HEK293 (cell line): ENCODE data around the gene TMUB1.

Experiments used
- CTCF ChIA-PET: fragments of 350-600 bp; formaldehyde crosslinking; extraction: SDS; loops from one replicate; lab custom pipeline; 2021; ENCODE audit warnings: antibody characterized with exemption; lab: Yijun Ruan, JAX
- POLR2A ChIA-PET: fragments of 300-600 bp; formaldehyde crosslinking; extraction: SDS; loops from one replicate; lab custom pipeline; 2020; ENCODE audit warnings: antibody characterized with exemption, inconsistent platforms; lab: Yijun Ruan, JAX
- H3K27ac ChIP-seq: fragments of 200-500 bp; sonication (Bioruptor generic); 2 replicates; pipeline ENCODE4 v1.5.1; 2014; ENCODE audit warnings: low read depth, low read length, control low read depth, inconsistent platforms; ENCODE audit errors: extremely low read depth
- H3K36me3 ChIP-seq, 2 experiments: fragments of 200-500 bp in 1 of 2; sonication (Bioruptor generic) in 1 of 2; 1 replicate in 1 of 2; 2 replicates in 1 of 2; pipeline ENCODE4 v1.5.1; 2014 to 2017; ENCODE audit warnings: inconsistent platforms in 2 of 2, low read length in 2 of 2; ENCODE audit not compliant: control insufficient read depth in 2 of 2, insufficient read depth in 1 of 2
- H3K4me1 ChIP-seq: fragments of 200-500 bp; sonication (Bioruptor generic); 2 replicates; pipeline ENCODE4 v1.5.1; 2014; ENCODE audit warnings: mild to moderate bottlenecking, low read length, inconsistent platforms; ENCODE audit not compliant: control insufficient read depth, insufficient read depth
- H3K4me3 ChIP-seq: 2 replicates; pipeline ENCODE4 v1.5.1; 2011; ENCODE audit warnings: low read depth, mild to moderate bottlenecking, control low read depth, low read length, moderate library complexity
- H3K9me3 ChIP-seq: fragments of 200-500 bp; sonication (Bioruptor generic); 2 replicates; pipeline ENCODE4 v1.5.1; 2014; ENCODE audit warnings: low read depth, low read length, inconsistent platforms; ENCODE audit not compliant: control insufficient read depth, insufficient read depth
- KLF10 ChIP-seq: fragments of 450-650 bp; IDR thresholded peaks from 2 replicates; pipeline ENCODE4 v1.5.1; 2018; ENCODE audit warnings: missing biosample characterization, mild to moderate bottlenecking, missing genetic modification characterization
- ZBTB1 ChIP-seq: fragments of 450-650 bp; formaldehyde crosslinking; IDR thresholded peaks from 2 replicates; pipeline ENCODE4 v1.5.1; 2016; ENCODE audit warnings: missing biosample characterization, missing genetic modification characterization
- ZBTB17 ChIP-seq: fragments of 450-650 bp; formaldehyde crosslinking; IDR thresholded peaks from 2 replicates; pipeline ENCODE4 v1.5.1; 2016; ENCODE audit warnings: missing biosample characterization, missing genetic modification characterization
- ZBTB49 ChIP-seq: fragments of 450-650 bp; formaldehyde crosslinking; IDR thresholded peaks from 2 replicates; pipeline ENCODE4 v1.5.1; 2016; ENCODE audit warnings: missing biosample characterization, missing genetic modification characterization, low read depth
- ZFHX2 ChIP-seq: fragments of 450-650 bp; formaldehyde crosslinking; conservative IDR thresholded peaks from 2 replicates; pipeline ENCODE4 v1.5.1; 2016; ENCODE audit warnings: missing biosample characterization, missing genetic modification characterization
- ZNF133 ChIP-seq: fragments of 450-650 bp; formaldehyde crosslinking; IDR thresholded peaks from 2 replicates; pipeline ENCODE4 v1.5.1; 2016; ENCODE audit warnings: missing biosample characterization, missing genetic modification characterization
- ZNF214 ChIP-seq: fragments of 450-650 bp; formaldehyde crosslinking; IDR thresholded peaks from 2 replicates; pipeline ENCODE4 v1.5.1; 2017; ENCODE audit warnings: missing biosample characterization, mild to moderate bottlenecking, missing genetic modification characterization, borderline replicate concordance
- ZNF549 ChIP-seq: fragments of 450-650 bp; IDR thresholded peaks from 2 replicates; pipeline ENCODE4 v1.5.1; 2018; ENCODE audit warnings: missing biosample characterization, missing genetic modification characterization, mild to moderate bottlenecking, inconsistent platforms, moderate library complexity
- TF ChIP-seq, protein P1 (sequence below): fragments of 450-650 bp; formaldehyde crosslinking; IDR thresholded peaks from 2 replicates; pipeline ENCODE4 v1.5.1; 2016; ENCODE audit warnings: missing biosample characterization, missing genetic modification characterization
- TF ChIP-seq, protein P2 (sequence below): fragments of 450-650 bp; IDR thresholded peaks from 2 replicates; pipeline ENCODE4 v1.5.1; 2018; ENCODE audit warnings: missing biosample characterization, mild to moderate bottlenecking, missing genetic modification characterization

TMUB1 gene

GRCh38 chr7:151103973-151104372 is 20.7 kb upstream of the TMUB1 start:
- CTCF ChIA-PET: interaction anchor here (0.6 to 1.5 kb wide), 5 partner anchors 13 to 662 kb away, joined by 3 to 4 read pairs (median 3); partner anchors contain the start of gene GBX1
- Histone ChIP-seq H3K4me1 (no peaks in the 10 kb centered on the region), H3K9me3 (no peaks in the 10 kb centered on the region), H3K27ac (no peak overlapping the region), H3K36me3 (peaks cover 0 to 31% of the 10 kb centered on the region in 2 experiments; a peak in 2 of 3 replicates), H3K4me3 (no peak overlapping the region)
- POLR2A ChIA-PET: no interaction called here
- no peak for TF ChIP-seq ZBTB17
- no peak for TF ChIP-seq KLF10 (tag by site-specific recombination)
- no peak for TF ChIP-seq ZNF214
- TF ChIP-seq ZNF133 (tag by site-specific recombination): no peak
- TF ChIP-seq, protein P1, sequence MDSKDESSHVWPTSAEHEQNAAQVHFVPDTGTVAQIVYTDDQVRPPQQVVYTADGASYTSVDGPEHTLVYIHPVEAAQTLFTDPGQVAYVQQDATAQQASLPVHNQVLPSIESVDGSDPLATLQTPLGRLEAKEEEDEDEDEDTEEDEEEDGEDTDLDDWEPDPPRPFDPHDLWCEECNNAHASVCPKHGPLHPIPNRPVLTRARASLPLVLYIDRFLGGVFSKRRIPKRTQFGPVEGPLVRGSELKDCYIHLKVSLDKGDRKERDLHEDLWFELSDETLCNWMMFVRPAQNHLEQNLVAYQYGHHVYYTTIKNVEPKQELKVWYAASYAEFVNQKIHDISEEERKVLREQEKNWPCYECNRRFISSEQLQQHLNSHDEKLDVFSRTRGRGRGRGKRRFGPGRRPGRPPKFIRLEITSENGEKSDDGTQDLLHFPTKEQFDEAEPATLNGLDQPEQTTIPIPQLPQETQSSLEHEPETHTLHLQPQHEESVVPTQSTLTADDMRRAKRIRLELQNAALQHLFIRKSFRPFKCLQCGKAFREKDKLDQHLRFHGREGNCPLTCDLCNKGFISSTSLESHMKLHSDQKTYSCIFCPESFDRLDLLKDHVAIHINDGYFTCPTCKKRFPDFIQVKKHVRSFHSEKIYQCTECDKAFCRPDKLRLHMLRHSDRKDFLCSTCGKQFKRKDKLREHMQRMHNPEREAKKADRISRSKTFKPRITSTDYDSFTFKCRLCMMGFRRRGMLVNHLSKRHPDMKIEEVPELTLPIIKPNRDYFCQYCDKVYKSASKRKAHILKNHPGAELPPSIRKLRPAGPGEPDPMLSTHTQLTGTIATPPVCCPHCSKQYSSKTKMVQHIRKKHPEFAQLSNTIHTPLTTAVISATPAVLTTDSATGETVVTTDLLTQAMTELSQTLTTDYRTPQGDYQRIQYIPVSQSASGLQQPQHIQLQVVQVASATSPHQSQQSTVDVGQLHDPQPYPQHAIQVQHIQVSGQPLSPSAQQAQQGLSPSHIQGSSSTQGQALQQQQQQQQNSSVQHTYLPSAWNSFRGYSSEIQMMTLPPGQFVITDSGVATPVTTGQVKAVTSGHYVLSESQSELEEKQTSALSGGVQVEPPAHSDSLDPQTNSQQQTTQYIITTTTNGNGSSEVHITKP (tag by site-specific recombination): peak; percentile 62; the same call in 1 of the 2 replicates
- TF ChIP-seq, protein P2, sequence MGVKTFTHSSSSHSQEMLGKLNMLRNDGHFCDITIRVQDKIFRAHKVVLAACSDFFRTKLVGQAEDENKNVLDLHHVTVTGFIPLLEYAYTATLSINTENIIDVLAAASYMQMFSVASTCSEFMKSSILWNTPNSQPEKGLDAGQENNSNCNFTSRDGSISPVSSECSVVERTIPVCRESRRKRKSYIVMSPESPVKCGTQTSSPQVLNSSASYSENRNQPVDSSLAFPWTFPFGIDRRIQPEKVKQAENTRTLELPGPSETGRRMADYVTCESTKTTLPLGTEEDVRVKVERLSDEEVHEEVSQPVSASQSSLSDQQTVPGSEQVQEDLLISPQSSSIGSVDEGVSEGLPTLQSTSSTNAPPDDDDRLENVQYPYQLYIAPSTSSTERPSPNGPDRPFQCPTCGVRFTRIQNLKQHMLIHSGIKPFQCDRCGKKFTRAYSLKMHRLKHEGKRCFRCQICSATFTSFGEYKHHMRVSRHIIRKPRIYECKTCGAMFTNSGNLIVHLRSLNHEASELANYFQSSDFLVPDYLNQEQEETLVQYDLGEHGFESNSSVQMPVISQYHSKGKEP (tag by site-specific recombination): no peak

GRCh38 chr7:151102991-151103390 is 19.7 kb upstream of the TMUB1 start:
- Histone ChIP-seq H3K4me1 (no peaks in the 10 kb centered on the region), H3K4me3 (no peak overlapping the region), H3K27ac (no peak overlapping the region), H3K9me3 (no peaks in the 10 kb centered on the region)
- POLR2A ChIA-PET: interaction anchor here (0.7 kb wide), 1 partner anchor 15 kb away, joined by 7 read pairs; no protein-coding TSS in a partner anchor
- no peak for TF ChIP-seq ZBTB1 (tag by site-specific recombination)
- TF ChIP-seq ZFHX2 (tag by site-specific recombination): no peak
- TF ChIP-seq, all 188 proteins: peak for 0
- CTCF ChIA-PET: interaction anchor here (0.6 to 4.0 kb wide), 5 partner anchors 8 to 77 kb away, joined by 3 to 23 read pairs (median 3); no protein-coding TSS in a partner anchor
- peaks cover 0 to 31% of the 10 kb centered on the region in 2 experiments; a peak in 2 of 3 replicates for H3K36me3 ChIP-seq

DNA sequence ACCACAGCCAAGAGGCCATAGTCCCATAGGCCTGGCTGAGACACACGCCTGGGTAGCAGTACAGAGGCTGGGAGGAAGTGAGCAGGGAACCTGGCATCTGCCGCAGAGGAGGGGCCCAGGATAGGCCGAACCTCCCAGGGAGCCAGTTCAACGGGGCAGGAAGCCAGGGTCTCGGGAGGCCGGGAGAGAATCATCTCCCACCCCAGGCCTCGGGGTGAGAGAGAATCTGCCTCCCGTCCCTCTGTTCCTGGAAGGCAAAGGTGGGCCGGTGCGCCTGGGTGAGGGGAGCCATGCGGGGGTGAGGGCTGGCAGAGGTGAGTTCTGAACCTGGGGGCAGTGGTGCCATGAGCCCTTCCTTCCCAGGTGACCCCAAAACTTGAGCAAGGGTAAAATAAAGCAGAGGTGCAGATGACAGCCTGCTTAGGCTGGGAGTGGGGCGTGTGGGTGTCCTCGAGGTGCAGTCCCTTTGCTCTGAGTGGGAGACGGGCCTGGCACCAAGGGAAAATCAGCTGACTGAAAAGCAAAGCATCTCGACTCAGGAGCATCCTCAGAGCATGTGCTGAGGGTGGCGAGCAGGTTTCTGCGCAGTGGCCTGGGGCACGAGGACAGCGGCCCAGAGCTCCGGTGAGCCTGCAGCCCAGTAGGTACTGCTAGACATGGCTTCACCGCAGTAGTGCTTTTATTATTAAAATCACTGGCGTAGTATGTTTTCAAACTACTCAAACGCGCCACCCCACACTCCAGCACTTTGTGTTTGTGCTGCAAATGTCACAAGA is 18.5 kb upstream of the TMUB1 start:
- 0 out of 2 replicates have a peak, but pooled peaks have one; percentile 28 for TF ChIP-seq ZFHX2 (tag by site-specific recombination)
- no peak for TF ChIP-seq ZNF549
- TF ChIP-seq ZBTB49: no peak
- no peak overlapping the region for H3K27ac ChIP-seq
- ChIA-PET POLR2A (no interaction called here), CTCF (interaction anchor here (0.7 to 4.0 kb wide), 2 partner anchors 9 to 206 kb away, joined by 3 to 23 read pairs; no protein-coding TSS in a partner anchor)
- no peaks in the 10 kb centered on the region for H3K9me3 ChIP-seq
- H3K4me3 ChIP-seq: no peak overlapping the region
- peaks cover 0 to 32% of the 10 kb centered on the region in 2 experiments; a peak in 2 of 3 replicates for H3K36me3 ChIP-seq
- no peaks in the 10 kb centered on the region for H3K4me1 ChIP-seq
